Stimulated activated CD8-positive, alpha-beta memory T cell treated with anti-CD3 and anti-CD28 coated beads, Interleukin-4, amount 100 ng/mL, for 24 hours (primary cell): Measurements from ENCODE around the gene BMP7.

Source experiments
- DNase-seq: peaks from one replicate; pipeline ENCODE4 v3.0.0-alpha.2; 2020; ENCODE audit warnings: low read depth

Gene BMP7

DNA sequence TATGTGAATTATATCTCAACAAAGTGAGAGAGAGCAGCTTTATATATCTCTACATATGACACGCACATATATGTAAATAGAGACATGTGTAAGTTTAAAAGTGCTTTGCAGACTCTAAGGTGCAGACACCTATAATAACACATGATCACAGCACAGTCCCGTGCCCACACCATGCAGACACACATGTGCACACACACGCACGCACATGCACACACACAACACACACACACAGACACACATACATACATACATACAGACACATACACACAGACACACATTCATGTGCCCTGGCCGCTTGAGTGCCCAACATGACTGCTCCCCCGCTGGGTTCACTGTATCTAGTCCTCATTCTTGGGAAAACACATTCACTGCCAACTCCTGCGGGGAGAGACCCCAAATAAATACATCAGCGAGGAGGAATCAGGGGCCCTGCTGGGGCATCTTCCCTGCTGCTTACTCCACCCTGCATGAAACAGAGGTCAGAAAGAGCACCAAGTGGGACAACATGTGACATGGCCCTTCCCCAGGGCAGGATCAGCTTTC is 121.3 kb downstream of the BMP7 start:
- DNase-seq, result no peak

DNA sequence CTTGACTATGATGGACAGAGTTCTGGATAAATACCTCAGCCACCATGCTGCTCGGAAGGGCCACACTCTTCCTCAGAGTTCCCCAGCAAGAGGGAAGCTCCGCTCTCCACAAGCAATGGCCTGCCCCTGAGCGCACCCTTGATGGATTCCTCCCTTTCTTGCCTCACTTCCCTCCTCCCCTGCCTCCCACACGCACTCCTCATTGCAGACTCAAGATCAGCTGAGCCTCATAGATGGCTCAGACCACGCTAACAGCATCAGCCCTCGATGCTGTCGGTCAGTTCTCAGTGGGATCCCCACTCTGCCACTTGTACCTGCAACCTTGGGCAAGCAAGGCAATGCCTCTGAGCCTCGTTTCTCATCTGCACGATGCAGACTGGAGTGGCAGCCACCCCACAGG is 123.3 kb downstream of the BMP7 start:
- DNase-seq, result no peak

DNA sequence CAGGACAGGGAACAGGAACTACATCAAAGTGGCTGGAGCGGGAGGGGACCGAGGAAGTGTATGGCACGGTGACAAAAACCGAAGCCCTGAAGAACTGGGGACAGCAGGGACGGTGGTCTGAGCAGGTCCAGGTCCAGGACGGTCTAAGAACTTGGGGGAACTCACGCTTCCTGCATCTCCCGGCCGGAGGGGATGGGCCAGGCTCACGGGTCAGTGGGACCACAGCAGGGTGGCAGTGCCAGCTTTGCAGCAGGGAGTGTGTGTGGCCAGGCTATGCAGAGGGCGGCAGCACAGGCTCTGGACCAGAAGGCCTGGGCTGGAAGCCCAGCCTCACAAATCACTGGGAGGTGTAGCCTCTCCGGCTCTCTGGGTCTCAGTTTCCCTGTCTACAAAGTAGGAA is 123.8 kb downstream of the BMP7 start:
- DNase-seq, result no peak

DNA sequence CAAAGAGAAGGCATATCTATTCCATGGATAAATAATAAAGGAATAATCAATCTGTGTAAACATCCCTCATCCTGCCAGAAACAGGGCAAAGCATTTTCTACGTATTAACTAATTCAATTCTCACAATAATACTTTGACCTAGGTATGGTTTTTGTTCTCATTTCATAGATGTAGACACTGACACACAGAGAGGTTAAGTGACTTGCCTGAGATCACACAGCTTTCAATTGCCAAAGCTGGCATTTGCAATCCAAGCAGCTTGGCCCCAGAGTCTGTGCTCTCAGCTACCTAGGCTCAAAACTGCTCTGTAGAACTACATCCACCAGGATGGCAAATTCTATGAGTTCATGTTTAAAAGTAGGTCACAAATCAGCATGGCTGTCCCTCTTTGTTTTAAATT is 124.9 kb downstream of the BMP7 start:
- no peak for DNase-seq

DNA sequence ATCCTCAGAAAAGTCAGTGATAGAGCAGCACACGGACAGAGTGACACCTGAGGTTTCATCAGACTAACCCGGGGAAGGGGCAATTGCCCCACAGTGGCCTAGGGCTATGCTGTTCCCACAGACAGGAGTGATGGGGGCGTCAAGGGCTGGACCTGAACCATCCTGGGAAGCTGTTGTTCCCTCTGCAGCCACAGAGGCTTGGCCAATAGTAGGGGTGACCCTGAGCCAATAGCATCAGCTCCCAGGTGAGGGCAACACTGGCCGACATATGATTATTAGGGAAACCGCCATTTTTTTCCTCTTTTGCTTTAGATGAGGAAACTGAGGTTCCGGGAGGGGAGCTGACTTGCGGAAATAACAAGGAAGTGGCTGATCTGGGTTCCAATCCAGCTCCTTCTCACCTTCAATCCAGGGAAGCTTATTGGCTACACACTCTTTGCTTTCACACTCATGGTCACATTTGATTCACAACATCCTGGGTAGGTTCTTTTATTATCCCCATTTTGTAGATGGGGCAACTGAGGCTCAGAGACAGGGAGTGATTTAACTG is 126.0 kb downstream of the BMP7 start:
- DNase-seq, result no peak

DNA sequence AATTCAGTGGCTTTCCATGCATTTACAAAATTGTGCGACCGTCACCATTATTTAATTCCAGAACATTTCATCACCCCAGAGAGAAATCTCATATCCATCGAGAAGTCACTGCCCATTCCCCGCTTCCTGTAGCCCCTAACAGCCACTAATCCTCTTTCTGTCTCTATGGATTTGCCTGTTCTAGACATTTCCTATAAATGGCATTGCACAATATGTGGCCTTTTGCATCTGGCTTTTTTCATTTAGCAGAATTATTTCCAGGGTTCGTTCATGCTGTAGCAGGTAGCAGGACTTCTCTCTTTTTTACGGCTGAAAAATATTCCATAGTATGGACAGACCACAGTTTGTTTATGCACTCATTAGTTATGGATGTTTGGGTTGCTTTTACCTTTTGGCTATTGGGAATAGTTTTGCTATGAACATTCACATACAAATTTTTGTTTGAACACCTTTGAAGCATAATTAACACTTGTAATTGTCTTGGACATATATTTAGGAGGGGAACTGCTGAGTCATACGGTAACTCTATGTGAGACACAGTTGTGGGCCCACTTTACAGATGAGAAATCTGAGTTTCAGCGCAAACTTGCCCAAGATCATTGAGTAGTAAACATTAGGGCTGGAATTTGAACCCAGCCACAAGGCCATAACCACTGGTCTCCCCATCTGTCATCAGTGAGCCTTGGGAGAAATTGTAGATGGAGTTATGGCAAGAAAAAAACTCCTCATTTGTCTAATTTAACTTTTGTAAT is 126.9 kb downstream of the BMP7 start:
- no peak for DNase-seq

DNA sequence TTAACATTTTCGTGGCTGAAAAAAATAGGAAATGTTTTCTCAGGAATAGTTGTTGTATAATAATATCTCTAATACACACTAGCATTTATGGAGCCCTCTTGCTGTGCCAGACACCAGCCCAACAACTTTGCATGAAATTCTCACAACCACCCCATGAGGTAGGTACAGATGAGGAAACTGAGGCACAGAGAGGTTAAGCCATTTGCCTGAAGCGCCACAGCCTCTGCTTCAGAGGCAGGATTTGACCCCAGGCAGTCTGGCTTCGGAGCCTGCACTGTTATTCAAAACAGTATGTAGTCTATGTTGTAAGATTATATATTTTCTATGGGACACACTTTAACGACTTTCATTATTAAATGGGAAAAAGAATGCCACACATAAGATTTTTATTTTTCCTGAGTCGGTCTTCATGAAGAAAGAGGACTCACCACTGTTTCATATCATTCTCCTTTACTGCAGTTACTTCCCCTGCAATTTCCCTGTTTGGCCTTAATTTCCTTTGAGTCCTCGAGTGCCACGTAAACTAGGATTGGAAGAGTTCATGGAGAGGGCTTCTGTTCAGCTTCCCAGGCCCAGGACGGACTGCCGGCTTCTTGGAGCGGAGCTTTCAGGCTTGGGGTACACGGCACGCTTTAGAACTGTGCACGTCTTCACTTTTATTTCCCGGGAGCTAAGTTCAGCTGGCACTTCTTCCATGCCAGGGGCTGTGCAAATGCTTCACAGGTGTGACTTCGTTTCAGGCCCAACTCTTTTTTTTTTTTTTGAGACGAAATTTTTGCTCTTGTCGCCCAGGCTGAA is 128.0 kb downstream of the BMP7 start:
- DNase-seq, result no peak

DNA sequence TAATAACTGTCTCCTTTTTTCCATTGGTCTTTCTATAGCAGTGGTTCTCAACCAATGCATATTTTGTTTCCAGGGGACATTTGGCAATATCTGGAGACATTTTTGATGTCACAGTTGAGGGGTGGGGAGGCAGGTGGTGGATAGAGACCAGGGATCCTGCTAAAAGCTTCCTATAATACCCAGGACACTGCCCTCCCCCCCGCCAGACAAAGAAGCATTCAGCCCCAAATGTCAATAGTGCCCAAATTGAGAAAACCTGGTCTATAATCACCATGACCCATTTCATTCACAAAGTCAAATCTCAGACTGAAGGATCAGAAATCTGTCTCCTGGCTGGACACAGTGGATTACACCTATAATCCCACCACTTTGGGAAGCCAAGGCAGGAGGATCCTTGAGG is 128.8 kb downstream of the BMP7 start:
- DNase-seq, result no peak

DNA sequence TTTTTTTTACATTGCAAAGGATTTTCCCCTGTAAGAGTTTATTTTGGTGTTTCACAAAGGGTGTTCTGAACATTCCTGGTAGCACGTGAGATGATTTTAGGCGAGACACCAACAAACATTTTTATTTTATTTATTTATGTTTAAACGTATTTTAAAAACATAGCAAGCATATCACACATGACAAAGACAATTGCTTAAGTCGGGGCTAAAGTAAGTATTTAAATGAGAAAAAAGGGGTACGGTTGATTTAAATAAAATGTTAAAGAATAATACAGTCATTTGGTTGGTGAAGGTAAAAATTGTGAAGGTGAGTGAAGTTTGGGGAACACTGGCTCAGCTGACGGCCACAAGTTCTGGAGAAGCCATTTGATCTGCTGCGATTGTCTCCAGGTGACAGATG is 129.7 kb downstream of the BMP7 start:
- no peak for DNase-seq

DNA sequence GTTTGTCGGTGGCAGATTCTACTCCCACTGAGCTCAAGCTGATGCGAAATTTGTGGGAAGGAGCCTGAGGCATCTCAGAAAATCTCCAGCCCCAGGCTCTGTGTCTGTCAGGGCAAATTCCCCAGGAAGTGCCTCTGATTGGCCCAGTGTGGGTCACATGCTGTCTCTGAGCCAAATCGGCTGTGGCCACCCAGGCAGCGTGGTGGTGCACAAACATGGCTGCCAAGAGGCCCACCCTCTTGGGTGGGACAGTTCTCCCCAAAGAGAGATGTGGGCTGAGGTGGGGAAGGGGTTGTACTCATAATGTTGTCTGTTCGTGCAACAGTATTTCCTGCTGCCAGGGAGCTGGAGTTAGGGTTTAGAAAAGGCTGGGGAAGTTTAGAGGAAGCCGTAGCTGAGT is 130.6 kb downstream of the BMP7 start:
- no peak for DNase-seq

DNA sequence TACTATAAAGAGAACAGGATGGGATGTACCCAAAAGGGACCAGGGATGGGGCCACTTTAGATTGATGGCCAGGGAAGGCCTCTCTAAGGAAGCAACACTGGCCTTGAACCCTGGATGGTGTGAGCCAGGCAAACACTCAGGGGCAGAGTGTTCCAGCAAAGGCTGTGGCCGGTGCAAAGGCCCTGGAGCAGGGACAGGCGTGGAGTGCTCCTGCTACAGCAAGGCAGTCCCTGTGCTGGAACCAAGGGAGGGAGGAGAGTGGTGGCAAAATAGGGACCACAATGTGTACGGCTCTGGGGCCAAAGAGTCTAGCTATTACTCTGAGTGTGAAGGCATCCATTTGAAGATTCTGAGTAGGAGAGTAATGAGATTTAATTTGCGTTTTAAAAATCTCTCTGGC is 131.6 kb downstream of the BMP7 start:
- no peak for DNase-seq

DNA sequence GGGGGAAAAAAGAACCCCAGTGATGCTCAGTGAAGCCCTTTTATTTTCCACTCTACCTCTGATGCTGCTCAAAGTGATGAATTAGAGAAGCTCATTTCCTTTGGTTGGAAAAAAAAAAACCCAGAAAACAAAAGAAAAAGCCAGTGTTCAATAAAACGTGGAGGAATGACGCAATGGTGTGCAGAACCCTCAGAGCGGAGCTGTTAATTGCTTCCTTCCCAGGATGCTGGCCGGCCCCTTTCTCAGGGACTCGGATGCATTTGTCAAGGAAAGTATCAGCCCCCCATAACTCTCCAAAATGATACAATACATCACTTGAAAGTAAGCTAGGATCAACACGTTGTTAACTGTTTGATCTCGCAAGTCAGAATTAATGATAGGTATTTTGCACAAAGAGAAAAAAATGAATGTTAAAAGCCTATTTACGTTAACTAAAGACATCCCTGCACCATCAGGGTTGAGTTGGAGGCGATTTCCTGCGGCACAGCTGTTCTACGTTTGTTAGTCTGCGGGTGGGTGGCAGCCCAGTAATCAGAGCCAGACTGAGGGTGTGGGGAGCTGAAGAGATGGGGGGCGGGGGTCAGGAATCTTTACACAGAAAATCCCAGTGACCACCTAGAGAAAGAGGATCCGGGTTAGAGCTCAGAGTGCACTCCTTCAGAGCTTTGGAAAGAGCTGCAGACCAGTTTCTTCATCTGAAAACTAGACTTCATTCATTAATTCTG is 132.4 kb downstream of the BMP7 start:
- no peak for DNase-seq

DNA sequence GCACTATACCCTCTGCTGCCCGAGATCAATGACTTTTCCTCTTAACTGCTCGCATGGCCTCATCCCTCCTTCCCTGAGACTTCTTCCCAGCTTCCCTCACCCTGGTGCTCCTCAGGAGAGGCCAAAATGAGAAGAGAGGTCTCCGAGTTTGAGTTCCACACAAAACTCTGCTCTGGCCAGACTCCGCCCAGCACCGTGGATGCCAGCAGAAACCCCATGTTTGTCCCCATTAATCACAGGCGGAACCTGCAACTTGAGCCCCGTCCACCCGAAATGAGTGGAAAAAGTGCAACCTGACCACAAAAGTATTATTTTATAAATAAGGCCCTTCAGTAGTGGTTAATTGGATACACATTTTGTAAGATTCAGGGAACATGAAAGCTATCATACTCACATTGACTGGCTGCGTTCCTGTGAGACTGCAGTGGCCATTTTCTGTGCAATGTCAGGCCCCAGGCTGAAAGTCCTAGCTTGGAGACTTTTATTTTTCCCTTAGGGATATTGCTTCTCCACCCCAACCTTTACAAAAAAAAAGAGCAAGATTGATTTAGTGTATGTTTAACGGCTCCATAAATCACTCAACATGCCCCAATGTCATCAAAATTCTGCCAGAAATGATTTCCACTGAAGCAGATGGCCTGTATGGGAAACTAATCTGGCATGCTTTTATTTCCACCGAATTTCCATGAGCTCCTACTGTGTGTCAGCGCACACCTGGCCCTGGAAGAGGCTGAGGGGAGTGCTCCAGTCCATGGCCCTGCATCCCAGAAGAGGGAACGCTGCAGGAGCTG is 134.6 kb downstream of the BMP7 start:
- DNase-seq, result no peak

DNA sequence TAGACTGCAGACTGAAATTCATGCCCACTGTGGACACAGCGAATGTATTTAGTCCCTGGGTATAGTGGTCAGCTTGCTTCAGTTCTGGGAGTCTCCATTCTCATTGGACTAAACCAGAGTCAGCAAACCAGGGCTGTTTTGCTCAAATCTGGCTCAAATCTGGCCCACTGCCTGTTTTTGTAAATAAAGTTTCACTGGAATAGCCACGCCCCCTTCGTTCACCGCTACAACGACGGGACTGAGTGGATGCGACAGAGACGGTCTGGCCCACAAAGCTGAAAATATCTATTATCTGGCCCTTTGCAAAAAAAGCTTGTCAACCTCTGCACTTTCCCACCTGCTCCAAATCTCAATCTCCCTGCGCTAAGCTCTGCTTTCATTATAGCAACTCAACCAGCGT is 135.4 kb downstream of the BMP7 start:
- no peak for DNase-seq

DNA sequence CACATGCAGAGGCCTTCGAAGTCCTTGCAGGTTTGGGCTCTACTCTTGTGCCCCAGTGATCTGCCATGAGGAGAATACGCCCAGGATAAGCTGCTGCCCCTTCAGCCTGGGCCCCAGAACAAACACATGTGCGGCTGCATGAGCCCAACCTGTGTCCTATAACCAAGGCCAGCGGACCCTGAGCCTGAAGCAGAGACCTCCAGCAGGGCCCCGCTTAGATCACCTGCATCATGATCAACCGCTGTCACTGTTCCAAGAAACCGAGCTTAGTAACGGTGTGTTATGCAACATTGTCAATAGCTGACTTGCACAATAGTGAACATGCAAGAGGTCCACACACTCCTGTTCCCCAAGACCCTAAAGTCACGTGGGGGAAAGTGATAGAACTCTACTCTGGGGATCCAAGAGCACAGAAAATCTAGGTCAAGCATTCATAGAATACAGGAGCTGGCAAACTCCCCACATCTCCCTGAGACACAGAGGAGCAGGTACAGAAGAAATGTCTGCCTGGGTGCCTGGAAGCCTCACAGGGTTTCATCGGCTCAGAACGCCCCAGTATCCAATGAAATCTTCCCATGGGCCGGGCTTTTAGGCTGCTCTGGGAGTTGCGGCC is 136.2 kb downstream of the BMP7 start:
- no peak for DNase-seq

DNA sequence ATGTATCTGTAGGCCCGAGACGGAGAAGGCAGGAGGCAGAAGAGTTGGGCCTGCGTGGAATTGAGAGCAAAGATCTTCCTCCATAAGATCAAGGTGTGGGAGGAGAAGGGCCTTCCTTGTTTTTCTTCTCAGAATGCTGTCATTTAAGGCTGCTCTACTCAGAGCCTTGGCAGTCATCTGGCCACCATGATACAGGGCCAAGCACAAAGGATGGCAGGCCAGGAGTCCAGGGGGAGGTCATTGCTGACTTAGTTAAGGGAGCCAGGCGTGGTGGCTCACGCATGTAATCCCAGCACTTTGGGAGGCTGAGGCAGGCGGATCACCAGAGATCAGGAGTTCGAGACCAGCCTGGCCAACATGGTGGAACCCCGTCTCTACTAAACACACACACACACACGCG is 137.1 kb downstream of the BMP7 start:
- no peak for DNase-seq

DNA sequence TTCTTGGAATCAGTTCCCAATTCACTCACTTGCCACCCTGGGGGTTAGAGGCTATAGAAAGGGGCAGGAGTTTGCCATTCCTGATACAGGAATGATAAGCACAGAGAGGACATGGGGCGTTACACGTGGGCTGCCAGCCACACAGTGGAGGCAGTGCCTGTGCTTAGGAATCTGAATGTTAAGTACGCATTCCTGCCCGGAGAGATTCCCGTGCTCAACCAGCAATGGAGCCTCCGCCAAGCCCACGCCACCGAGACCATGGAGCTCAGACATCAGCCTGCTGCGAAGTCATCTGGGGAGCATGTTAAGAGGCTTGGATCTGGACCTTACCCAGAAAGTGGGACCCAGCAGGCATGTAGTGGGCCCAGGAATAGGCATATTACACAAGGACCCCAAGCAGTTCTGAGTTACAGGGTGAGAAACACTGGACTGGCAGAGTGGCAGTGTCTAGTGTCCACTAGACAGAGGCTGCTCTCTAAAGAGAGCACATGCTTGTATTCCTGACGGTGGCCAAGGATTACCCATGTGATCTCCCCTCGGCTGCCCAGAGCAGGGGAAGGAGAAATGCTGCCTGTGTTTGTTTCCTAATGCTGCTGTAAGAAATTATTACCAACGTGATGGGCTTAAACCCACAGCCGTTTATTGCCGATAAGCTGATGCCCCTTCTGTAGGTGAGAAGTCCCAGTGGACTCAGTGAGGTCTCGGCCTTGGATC is 138.2 kb downstream of the BMP7 start:
- no peak for DNase-seq

DNA sequence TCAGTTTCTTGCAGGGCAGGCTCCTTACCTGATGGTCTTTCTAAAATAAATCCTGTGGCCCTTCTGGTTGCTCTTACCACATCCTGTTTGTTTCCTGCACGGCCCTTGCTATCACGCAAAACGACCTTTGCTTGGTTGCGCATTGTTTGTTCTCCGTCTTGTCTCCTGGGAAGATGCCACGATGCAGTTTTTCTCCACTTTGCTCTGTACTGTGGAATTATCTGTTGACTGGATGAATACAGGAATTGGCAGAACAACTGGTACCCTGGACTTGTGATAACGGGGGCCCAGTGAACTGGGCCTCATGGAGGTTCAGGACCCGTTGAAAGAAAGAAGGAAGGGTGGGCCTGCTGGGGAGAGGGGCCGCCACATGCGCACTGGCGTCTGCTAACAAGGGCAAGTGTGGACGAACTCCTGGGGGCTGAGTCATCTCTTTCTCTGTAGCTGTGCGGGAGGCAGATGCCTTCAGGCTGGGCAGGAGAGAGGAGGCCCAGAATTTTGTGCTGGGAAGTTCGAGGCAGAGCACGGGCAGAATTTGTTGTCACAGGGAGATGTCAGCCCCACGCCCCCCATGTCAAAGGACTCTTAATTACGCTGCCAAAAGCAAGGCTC is 139.9 kb downstream of the BMP7 start:
- no peak for DNase-seq

DNA sequence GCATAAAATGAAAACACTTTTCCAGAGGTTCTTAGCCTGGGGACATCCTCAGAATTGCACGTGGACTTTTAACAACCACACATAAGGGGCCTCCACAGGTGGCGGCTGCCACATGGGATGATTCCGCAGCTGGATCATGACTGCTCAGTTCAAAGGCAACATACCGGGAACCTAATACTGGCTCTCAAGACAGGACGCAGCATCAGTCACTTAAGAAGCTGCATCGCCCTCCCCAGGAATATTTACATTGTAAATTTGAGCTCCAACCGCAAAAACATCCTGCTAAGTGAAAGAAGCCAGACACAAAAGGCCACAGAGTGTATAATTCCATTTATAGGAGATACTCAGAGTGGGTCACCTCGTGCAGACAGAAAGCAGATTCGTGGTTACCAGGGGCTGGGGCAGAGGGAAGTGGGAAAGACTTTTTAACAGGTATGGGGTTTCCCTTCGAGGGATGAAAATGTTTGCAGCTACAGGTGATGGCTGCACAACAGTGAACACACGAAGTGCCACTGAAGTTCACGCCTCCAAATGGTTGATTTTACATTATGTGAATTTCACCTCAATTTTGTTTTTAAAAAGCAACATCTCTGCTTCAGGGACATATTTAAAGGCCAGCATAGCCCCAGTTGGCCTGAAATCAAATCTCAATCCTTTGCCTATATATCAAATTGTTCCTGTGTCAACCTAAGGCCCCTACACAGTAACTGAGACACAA is 141.5 kb downstream of the BMP7 start:
- no peak for DNase-seq
